Esophagus squamous epithelium (tissue), 4 donors: ENCODE measurements around the gene MPI.

Experiments
- CTCF ChIP-seq, 6 experiments: fragments of 450-650 bp in 4 of 6; fragments of 200-600 bp in 2 of 6; sonication (generic) in 2 of 6; IDR thresholded peaks; one replicate each; pipeline ENCODE4 v1.5.1; 2016 to 2019; ENCODE audit warnings: antibody characterized with exemption in 6 of 6, mild to moderate bottlenecking in 4 of 6, moderate library complexity in 4 of 6
- POLR2A ChIP-seq, 4 donors: fragments of 450-650 bp; IDR thresholded peaks; one replicate each; pipeline ENCODE4 v1.6.1; 2017; ENCODE audit warnings: antibody characterized with exemption in 4 of 4, mild to moderate bottlenecking in 4 of 4, moderate library complexity in 3 of 4

GRCh38 chr15:74895830-74896229 is 6.0 kb downstream of the MPI start:
- TF ChIP-seq CTCF (IDR thresholded peaks at IDR 0.05) (no peak), POLR2A (IDR thresholded peaks at IDR 0.05) (no peak)
